SK-N-MC (cell line): Measurements from ENCODE around the gene PTTG2.

Source experiments
- DNase-seq: peaks from one replicate; pipeline ENCODE4 v3.0.0-alpha.2; 2011; ENCODE audit warnings: low read depth, low spot score
- H3K27ac ChIP-seq: fragments of 200-600 bp; sonication (generic); 2 replicates; pipeline ENCODE4 v1.5.1; 2016; ENCODE audit warnings: mixed run types
- H3K36me3 ChIP-seq: fragments of 200-600 bp; sonication (generic); 2 replicates; pipeline ENCODE4 v1.6.1; 2017; ENCODE audit warnings: antibody characterized with exemption, low read length, mixed read lengths; ENCODE audit not compliant: insufficient read depth
- H3K4me3 ChIP-seq: fragments of 200-600 bp; sonication (generic); 2 replicates; pipeline ENCODE4 v1.5.1; 2016
- H3K9ac ChIP-seq: fragments of 200-600 bp; sonication (generic); 2 replicates; pipeline ENCODE4 v1.8.0; 2017; ENCODE audit warnings: mixed run types, mixed read lengths; ENCODE audit not compliant: insufficient read length
- H3K9me3 ChIP-seq: fragments of 200-600 bp; sonication (generic); 2 replicates; pipeline ENCODE4 v1.6.1; 2017; ENCODE audit warnings: low read depth, mild to moderate bottlenecking, antibody characterized with exemption, low read length, moderate library complexity, mixed read lengths
- EZH2 ChIP-seq: fragments of 200-600 bp; sonication (generic); IDR thresholded peaks from one replicate; pipeline ENCODE4 v1.6.1; 2017; ENCODE audit warnings: antibody characterized with exemption
- FOXP2 ChIP-seq: optimal IDR thresholded peaks from 2 replicates; pipeline ENCODE3; 2011; ENCODE audit warnings: mild to moderate bottlenecking, moderate library complexity; ENCODE audit not compliant: insufficient read depth; ENCODE audit errors: extremely low read length, control extremely low read depth
- POLR2AphosphoS5 ChIP-seq: IDR thresholded peaks from 2 replicates; pipeline ENCODE4 v1.6.1; 2012; ENCODE audit warnings: mild to moderate bottlenecking, low read depth, low read length, borderline replicate concordance

PTTG2 gene

DNA sequence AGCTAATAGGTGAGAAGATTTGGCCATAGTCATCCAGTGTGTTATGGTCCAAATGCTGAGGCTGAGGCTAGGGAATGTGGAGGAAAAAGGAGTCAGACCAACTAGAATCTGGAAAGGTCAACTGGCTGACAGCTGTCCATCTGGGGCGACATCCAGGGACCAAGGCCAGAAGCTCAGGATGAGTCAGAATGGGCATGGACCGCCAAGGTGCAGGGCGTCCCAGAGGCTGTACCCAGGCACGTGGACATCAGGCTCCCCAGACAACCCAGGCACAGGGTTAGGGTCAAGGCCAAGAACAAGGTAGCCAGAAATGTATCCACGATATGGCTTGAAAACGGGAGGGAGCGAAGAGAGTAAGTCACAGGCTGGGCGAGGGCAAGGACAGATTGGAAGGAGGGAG lies 26.1 kb upstream of the PTTG2 start:
- no peaks in the 10 kb centered on the region for H3K36me3 ChIP-seq
- H3K9ac ChIP-seq: no peak overlapping the region
- no peak overlapping the region for H3K27ac ChIP-seq

DNA sequence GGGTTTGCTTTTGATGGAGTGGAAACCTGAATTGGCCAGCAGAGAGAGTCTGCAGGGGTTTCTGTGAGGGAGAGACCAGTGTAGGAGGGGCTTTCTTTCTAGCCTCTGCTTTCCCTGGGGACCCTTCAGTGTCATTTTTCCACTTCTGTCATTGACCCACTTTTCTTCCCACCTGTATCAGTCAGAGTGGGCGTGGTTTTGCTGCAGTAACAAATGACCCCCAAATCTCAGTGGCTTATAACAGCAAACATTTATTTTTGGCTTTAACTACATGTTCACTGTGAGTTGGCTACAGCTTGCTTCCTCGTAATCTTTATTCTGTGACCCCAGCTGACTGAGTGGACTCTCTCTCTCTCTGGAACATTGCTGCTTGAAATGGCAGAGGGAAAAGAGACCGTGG lies 25.6 kb upstream of the PTTG2 start:
- Histone ChIP-seq H3K36me3 (no peaks in the 10 kb centered on the region), H3K27ac (no peak overlapping the region), H3K9me3 (no peaks in the 10 kb centered on the region), H3K9ac (no peak overlapping the region), H3K4me3 (no peak overlapping the region)
- TF ChIP-seq EZH2 (no peak), POLR2AphosphoS5 (no peak)
- no peak for DNase-seq

More for the DNA sequence above, 26.1 kb upstream of the PTTG2 start:
- DNase-seq: no peak
- Histone ChIP-seq H3K9me3 (no peaks in the 10 kb centered on the region), H3K4me3 (no peak overlapping the region)
- TF ChIP-seq FOXP2 (no peak), POLR2AphosphoS5 (no peak), EZH2 (no peak)

DNA sequence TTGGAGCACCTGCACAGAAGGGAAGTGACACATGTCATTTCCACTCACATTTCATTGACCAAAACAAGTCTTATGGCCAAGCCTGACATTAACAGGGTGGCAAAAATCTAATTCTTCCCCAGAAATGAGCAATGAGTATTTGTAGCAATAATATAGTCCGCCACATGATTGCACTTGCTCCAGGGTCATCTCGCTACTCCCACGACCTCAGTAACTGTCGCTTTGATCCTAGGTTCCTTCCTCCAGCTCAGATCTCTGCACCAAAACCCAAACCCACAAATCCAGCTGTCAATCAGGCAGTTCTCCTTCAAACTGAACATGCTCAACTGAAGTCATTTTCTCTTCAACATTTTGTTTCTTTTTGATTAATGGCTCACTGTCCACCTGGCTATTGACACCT lies 25.2 kb upstream of the PTTG2 start:
- no peak overlapping the region for H3K27ac ChIP-seq
- H3K4me3 ChIP-seq: no peak overlapping the region
- H3K9ac ChIP-seq: no peak overlapping the region
- no peaks in the 10 kb centered on the region for H3K36me3 ChIP-seq
- DNase-seq: no peak
- H3K9me3 ChIP-seq: no peaks in the 10 kb centered on the region
- no peak for TF ChIP-seq EZH2
- no peak for TF ChIP-seq FOXP2
- no peak for TF ChIP-seq POLR2AphosphoS5

DNA sequence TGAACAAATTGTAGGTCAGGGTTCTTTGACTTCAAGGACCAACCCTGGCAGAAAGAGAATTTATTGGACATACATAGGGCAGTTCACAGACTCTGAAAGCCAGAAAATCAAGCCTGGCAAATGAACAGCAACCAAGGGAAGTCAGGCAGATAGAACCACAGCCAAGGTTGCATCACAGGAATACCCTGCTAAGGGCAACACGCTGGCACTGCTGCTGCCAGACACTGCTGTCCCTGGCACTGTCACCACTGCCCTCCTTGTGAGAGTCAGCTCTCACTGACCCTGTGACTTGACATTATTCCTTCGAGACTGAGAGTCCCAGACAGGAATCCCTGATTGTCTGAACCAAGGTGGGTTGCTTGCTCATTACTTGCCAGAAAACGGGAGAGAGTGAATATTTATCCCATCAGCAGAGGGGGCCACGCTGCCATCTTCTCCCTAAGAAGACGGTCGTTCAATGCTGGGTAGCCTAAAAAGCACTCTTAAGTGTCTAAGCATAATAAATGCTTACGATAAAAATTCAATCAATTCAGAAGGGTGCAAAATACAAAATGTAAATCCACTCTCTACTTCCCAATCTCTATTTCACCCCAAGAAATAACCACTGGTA lies 23.2 kb upstream of the PTTG2 start:
- H3K36me3 ChIP-seq: no peaks in the 10 kb centered on the region
- H3K27ac ChIP-seq: no peak overlapping the region
- H3K4me3 ChIP-seq: no peak overlapping the region
- TF ChIP-seq EZH2 (no peak), POLR2AphosphoS5 (no peak), FOXP2 (no peak)
- H3K9ac ChIP-seq: no peak overlapping the region
- H3K9me3 ChIP-seq: no peaks in the 10 kb centered on the region
- no peak for DNase-seq

DNA sequence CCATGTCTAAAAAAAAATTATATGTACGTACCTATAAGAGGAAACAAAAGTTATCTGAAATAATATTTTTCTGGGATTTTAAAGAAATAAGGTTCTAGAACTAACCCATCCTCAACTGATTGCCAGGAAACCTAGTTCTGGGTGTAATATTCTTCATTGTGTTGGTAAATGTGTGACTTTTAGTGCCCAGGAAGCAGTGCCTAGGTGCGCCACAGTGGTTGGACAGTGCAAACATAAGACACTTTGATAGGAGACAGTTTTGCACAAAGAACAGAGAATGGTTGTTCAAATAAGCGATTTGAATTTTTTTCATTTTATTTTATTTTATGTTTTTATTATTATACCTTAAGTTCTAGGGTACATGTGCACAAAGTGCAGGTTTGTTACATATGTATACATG lies 22.0 kb upstream of the PTTG2 start:
- Histone ChIP-seq H3K9ac (no peak overlapping the region), H3K4me3 (no peak overlapping the region), H3K36me3 (no peaks in the 10 kb centered on the region), H3K9me3 (no peaks in the 10 kb centered on the region), H3K27ac (no peak overlapping the region)
- no peak for TF ChIP-seq POLR2AphosphoS5
- TF ChIP-seq FOXP2: no peak
- no peak for TF ChIP-seq EZH2
- DNase-seq: no peak

DNA sequence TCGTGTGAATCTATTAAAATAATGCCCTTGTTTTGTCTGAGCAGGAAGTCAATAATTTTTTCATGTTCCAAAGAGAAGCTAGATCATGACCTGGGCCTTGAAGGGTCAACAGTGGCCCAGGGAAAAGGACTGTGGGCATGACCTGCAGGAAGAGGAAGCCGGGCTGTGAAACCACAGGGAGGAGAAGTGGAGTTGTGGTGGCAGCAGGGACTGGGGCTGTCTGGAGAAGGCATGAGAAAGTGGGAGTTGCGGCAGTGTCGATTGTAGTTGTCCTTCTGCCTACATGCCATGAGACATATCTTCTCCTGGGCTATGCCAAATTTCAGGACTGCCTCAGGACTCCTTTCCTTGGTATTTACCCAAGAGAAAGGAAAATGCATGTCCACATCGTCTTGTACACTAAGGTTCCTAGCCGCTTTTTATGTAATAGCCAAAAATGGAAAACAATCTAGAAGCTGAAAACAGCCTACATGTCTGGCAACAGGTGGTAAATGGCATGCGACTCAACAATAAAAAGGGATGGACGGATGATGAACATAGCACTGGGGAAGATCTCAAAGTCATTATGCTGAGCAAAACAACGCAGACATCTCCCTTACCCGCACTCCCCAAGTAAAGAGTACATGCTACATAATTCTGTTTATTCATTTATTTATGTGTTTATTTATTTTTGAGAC lies 13.6 kb upstream of the PTTG2 start:
- H3K27ac ChIP-seq: no peak overlapping the region
- no peak overlapping the region for H3K4me3 ChIP-seq
- no peak for TF ChIP-seq FOXP2
- TF ChIP-seq EZH2: no peak
- TF ChIP-seq POLR2AphosphoS5: no peak
- DNase-seq: no peak
- H3K36me3 ChIP-seq: no peaks in the 10 kb centered on the region
- no peaks in the 10 kb centered on the region for H3K9me3 ChIP-seq
- no peak overlapping the region for H3K9ac ChIP-seq

DNA sequence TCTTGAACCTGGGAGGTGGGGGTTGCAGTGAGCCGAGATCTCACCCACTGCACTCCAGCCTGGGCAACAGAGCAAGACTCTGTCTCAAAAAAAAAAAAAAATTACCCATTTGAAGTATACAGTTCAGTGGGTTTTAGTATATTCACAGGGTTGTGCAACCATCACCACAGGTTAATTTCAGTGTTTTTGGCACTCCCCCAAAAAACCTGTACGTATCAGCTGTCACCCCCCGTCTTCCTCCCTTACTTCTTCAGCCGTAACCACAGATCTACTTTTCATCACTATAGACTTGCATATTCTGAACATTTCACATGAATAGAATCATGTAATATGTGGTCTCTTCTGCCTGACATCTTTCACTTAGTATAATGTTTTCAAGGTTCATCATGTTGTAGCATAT lies 11.7 kb upstream of the PTTG2 start:
- no peaks in the 10 kb centered on the region for H3K9me3 ChIP-seq
- TF ChIP-seq EZH2: no peak
- TF ChIP-seq POLR2AphosphoS5: no peak
- no peak for TF ChIP-seq FOXP2
- H3K9ac ChIP-seq: no peak overlapping the region
- H3K27ac ChIP-seq: no peak overlapping the region
- H3K4me3 ChIP-seq: no peak overlapping the region
- no peak for DNase-seq
- H3K36me3 ChIP-seq: no peaks in the 10 kb centered on the region

DNA sequence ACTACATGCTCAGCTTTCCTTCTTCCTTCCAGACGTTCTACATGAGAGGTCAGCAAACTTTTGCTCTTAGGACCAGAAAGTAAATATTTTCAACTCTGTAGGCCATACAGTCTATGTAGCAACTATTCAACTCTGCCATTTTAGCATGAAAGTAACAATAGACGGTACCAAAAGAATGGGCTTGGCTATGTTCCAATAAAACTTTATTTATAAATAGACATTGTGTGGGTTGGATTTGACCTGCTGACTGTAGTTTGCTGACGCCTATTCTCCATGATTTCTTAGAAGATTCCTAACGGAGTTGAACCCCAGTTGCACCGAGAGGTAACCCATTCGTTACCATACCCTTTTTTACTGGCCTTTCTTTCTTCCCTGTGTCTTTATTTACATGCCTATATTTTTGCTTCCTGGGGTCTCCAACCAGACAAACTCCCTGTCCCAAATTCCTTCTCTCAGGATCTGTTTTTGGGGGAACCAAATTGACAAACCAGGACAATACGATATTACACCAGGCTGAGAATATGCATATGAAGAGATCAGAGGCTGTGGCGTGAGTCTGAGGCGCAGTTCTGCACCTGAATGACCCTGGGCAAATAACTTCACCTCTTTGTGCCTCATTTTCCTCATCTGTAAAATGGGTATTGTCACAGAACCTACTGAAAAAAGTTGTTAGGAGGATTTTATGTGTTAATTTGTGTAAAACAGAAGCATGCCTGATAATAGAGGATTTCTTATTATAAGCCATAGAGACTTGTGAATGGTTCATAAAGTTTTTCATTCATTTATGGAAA lies 10.4 kb upstream of the PTTG2 start:
- H3K36me3 ChIP-seq: no peaks in the 10 kb centered on the region
- no peaks in the 10 kb centered on the region for H3K9me3 ChIP-seq
- no peak overlapping the region for H3K4me3 ChIP-seq
- DNase-seq: no peak
- TF ChIP-seq POLR2AphosphoS5 (no peak), EZH2 (no peak), FOXP2 (no peak)
- no peak overlapping the region for H3K9ac ChIP-seq
- H3K27ac ChIP-seq: no peak overlapping the region
